PFSK-1 (cell line): ENCODE data around the gene ANKH.

Experiments
- FOXP2 ChIP-seq: optimal IDR thresholded peaks from 2 replicates; pipeline ENCODE3; 2011; ENCODE audit warnings: borderline replicate concordance, control low read depth, inconsistent platforms; ENCODE audit not compliant: insufficient read depth; ENCODE audit errors: extremely low read length, extremely low read depth
- POLR2AphosphoS5 ChIP-seq: IDR thresholded peaks from 2 replicates; pipeline ENCODE4 v1.6.1; 2012; ENCODE audit warnings: low read depth, mild to moderate bottlenecking, control low read depth, low read length, moderate library complexity
- REST ChIP-seq, 2 experiments: IDR thresholded peaks; 2 replicates each; pipeline versions ENCODE4 v1.6.1 to v1.8.0; 2011 to 2012; ENCODE audit warnings: low read depth in 2 of 2, low read length in 2 of 2, control low read depth in 1 of 2, inconsistent platforms in 1 of 2, mild to moderate bottlenecking in 1 of 2, moderate library complexity in 1 of 2; ENCODE audit not compliant: insufficient read depth in 1 of 2
- SIN3A ChIP-seq: IDR thresholded peaks from 2 replicates; pipeline ENCODE4 v1.6.1; 2012; ENCODE audit warnings: mild to moderate bottlenecking, low read length, moderate library complexity, borderline replicate concordance; ENCODE audit not compliant: insufficient read depth
- TAF1 ChIP-seq: IDR thresholded peaks from 2 replicates; pipeline ENCODE4 v1.6.1; 2012; ENCODE audit warnings: low read length, control low read depth, borderline replicate concordance; ENCODE audit not compliant: insufficient read depth

- TF ChIP-seq TAF1 (no peak), SIN3A (no peak), POLR2AphosphoS5 (no peak), REST (IDR thresholded peaks at IDR 0.05; ENCODE audit: insufficient read depth in 1 of 2, low read depth in 2 of 2, low read length in 2 of 2) (no peak), FOXP2 (no peak)
Measured at GRCh38 chr5:14868771-14869170, 2.8 kb downstream of the ANKH start.
